ENCODE results near the gene CNGA3. TPM values are rescaled to one million over a fixed set of nuclear protein-coding genes. Genes with fewer than 3 reads are reported as not detected.
A peak's percentile ranks its signal among the peaks of the same experiment; 100 is the strongest.

Gene CNGA3
- total and polyA plus RNA-seq, 2 of the 8 experiments (the other 6 are each of a cell fraction or from before 2014, with no cell fraction given) = 0.02 TPM; not detected in 1

DNA sequence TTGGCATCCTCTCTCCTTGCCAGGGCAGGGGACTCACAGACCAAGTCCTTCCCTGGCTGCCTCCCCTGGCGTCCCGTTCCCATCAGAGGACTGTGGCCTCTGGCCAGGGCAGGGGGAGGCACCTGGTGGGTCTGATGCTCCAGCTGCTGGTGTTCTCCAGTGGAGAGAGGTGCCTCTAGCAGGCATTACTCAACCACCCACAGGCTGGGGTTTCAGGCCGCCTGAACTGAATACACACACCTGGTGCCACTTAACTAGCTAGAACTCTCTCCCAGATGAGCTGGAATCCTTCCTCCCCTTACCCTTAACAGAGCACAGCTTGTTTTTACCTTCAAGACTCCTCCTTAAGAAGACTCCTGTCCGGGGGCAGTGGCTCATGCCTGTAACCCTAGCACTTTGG, 37.7 kb upstream of the CNGA3 start:
- POLR2A ChIA-PET (ENCODE audit: partially characterized antibody) = no interaction called here
- no peak overlapping the region for H3K56ac ChIP-seq (replicated peaks; ENCODE audit: insufficient read length, low read depth, low read length)
- H3K14ac ChIP-seq (ENCODE audit: insufficient read length) = no peak overlapping the region
- no peak overlapping the region for H2AFZ ChIP-seq (ENCODE audit: low read length)
- H3K23ac ChIP-seq (ENCODE audit: insufficient read length) = no peak overlapping the region
- H2BK120ac ChIP-seq (replicated peaks; ENCODE audit: low read depth, low read length) = no peak overlapping the region
- H3K4me2 ChIP-seq (ENCODE audit: insufficient read depth in 1 of 2, low read depth in 2 of 2, low read length in 2 of 2) = no peak overlapping the region
- H3K27me3 ChIP-seq (replicated peaks in 1 of 4; ENCODE audit: control insufficient read depth in 3 of 4, extremely low read depth in 1 of 4, insufficient read depth in 3 of 4, low read length in 3 of 4) = no peaks in the 10 kb centered on the region
- CTCF ChIA-PET (ENCODE audit: partially characterized antibody) = interaction anchor here (0.6 to 2.3 kb wide), 2 partner anchors 12 to 70 kb away, joined by 3 to 5 read pairs; no protein-coding TSS in a partner anchor
- H3K79me2 ChIP-seq (ENCODE audit: control insufficient read depth in 1 of 2, insufficient read depth in 2 of 2, low read length in 2 of 2) = no peaks in the 10 kb centered on the region
- no peak overlapping the region for H2AK5ac ChIP-seq (ENCODE audit: low read depth, low read length)
- H4K91ac ChIP-seq (replicated peaks; ENCODE audit: insufficient read length, low read length) = no peak overlapping the region
- H3K4ac ChIP-seq (replicated peaks; ENCODE audit: insufficient read length, low read depth, low read length) = no peak overlapping the region
- no peak overlapping the region for H2BK20ac ChIP-seq (ENCODE audit: low read length)
- H3K9ac ChIP-seq (replicated peaks in 1 of 4; ENCODE audit: extremely low read depth in 1 of 4, low read depth in 3 of 4, low read length in 3 of 4) = no peak overlapping the region
- H3K27ac ChIP-seq (ENCODE audit: low read depth, low read length) = no peak overlapping the region
- H2BK15ac ChIP-seq (ENCODE audit: low read length) = no peak overlapping the region
- H3K23me2 ChIP-seq (ENCODE audit: low read depth, low read length) = no peaks in the 10 kb centered on the region
- no peaks in the 10 kb centered on the region for H3K9me3 ChIP-seq (ENCODE audit: insufficient read depth in 2 of 2, low read depth in 1 of 2, low read length in 1 of 2)
- H3K4me1 ChIP-seq (replicated peaks in 1 of 4; ENCODE audit: control insufficient read depth in 3 of 4, insufficient read depth in 4 of 4, low read length in 3 of 4) = no peaks in the 10 kb centered on the region
- no peaks in the 10 kb centered on the region for H4K20me1 ChIP-seq (replicated peaks in 1 of 2; ENCODE audit: control insufficient read depth in 1 of 2, insufficient read depth in 2 of 2, low read length in 2 of 2)
- H4K5ac ChIP-seq (ENCODE audit: insufficient read length, low read depth, low read length) = no peak overlapping the region
- H4K8ac ChIP-seq (ENCODE audit: extremely low read depth, insufficient read depth, low read length) = 0 out of 2 replicates have a peak overlapping the region, but pooled peaks have one; percentile 5
- DNase-seq (ENCODE audit: low read depth in 1 of 2, low spot score in 2 of 2) (no peak), FAIRE-seq (no peak)
- WGBS, 2 experiments (ENCODE audit: extremely low coverage in 1 of 2, insufficient coverage in 1 of 2, insufficient read length in 1 of 2, insufficient replicate concordance in 2 of 2, low coverage in 1 of 2, low lambda C conversion rate in 2 of 2, missing lambda C conversion rate in 1 of 2) = 93% methylated on average over 4 of the region's 4 CpGs; no CpG with 5 or more reads in 1 of the 2 experiments
- no peaks in the 10 kb centered on the region for H3K79me1 ChIP-seq (ENCODE audit: low read depth, low read length)
- H3K18ac ChIP-seq (ENCODE audit: extremely low read depth, low read length) = no peak overlapping the region
- no peaks in the 10 kb centered on the region for H3K36me3 ChIP-seq (ENCODE audit: control insufficient read depth in 2 of 4, insufficient read depth in 4 of 4, low read length in 3 of 4)
- no peak overlapping the region for H2BK5ac ChIP-seq (ENCODE audit: low read depth, low read length)
- H2BK12ac ChIP-seq (ENCODE audit: low read depth, low read length) = no peak overlapping the region
- no peak overlapping the region for H3K4me3 ChIP-seq (ENCODE audit: extremely low read depth in 1 of 4, insufficient read depth in 2 of 4, low read depth in 3 of 4, low read length in 4 of 4)
- no peak for TF ChIP-seq FOSL1 (IDR thresholded peaks at IDR 0.05; ENCODE audit: insufficient read depth, low read depth, low read length)
